GM12891 (cell line): ENCODE data around the gene GPR34.

Source experiments
- POLR2A ChIP-seq: IDR thresholded peaks from 2 replicates; pipeline ENCODE4 v1.6.1; 2011; ENCODE audit warnings: low read depth, low read length, control low read depth
- POLR2AphosphoS5 ChIP-seq: IDR thresholded peaks from 2 replicates; pipeline ENCODE4 v1.6.1; 2011; ENCODE audit warnings: low read depth, low read length, control low read depth
- POU2F2 ChIP-seq: IDR thresholded peaks from 2 replicates; pipeline ENCODE4 v1.6.1; 2011; ENCODE audit warnings: low read depth, mild to moderate bottlenecking, control low read depth, low read length, moderate library complexity
- SPI1 ChIP-seq: IDR thresholded peaks from 2 replicates; pipeline ENCODE4 v1.6.1; 2011; ENCODE audit warnings: low read depth, low read length, control low read depth
- TAF1 ChIP-seq: IDR thresholded peaks from 2 replicates; pipeline ENCODE4 v1.6.1; 2011; ENCODE audit warnings: low read depth, low read length, control low read depth

- TF ChIP-seq POLR2A (no peak), POLR2AphosphoS5 (no peak), TAF1 (no peak), SPI1 (no peak), POU2F2 (no peak)
Observed at GRCh38 chrX:41655101-41655500, 33.7 kb upstream of the GPR34 start.
